ENCODE data around the gene TNS3. TPM values are rescaled to one million over a fixed set of nuclear protein-coding genes. Genes with fewer than 3 reads are reported as not detected.

TNS3 gene
- total and polyA plus RNA-seq, 2 donors (not counting 3 experiments of a cell fraction or from before 2014, with no cell fraction given), result 10.4 to 45.1 TPM

DNA sequence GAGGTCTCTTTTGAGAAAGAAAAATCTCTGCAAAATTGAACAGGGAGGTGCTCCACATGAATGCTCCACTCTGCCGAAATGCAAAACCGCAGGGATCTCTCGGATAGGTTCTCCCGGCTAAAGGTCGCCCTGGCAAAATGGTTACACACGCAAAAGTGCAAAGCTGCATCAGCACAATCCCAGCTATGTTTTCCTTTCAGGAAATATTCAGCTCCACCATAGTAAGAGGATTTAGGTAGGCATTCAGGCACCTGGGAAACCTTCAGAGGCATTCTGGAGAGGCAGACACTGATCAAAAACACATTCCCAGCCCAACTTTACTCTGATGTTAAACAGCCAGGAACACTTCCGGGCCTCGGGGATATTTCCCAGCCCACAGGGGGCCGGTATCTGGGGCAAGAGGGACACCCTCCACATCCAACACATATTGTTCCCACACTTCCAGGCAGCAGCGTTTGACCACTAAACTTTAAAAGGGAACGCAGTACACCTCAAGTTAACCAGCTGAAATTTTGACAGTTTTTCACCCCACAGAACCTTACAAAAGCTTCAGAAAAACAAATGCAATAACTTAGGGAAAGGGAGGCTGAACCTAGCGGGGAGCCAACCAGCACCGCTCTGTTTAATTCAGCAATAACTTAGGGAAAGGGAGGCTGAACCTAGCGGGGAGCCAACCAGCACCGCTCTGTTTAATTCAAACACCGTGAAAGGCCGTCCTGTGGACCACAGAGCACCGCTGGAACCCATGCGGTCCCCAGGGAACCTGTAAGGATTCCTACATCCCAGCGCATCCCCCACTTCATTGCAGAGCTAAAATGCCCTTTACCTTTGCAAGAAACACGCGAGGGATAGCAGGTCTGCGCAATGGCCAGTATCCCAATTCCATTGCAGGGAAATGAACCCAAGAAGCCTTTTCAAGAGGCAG is 45.9 kb downstream of the TNS3 start:
- dilution Hi-C loops (cut with MboI; ENCODE audit: extremely low pct_ligation_motif_present, low sequenced_read_pairs), result no loop called here
- no peak overlapping the region for H3K9ac ChIP-seq (replicated peaks; ENCODE audit: extremely low read depth, insufficient read depth, low read length)
- ChIA-PET POLR2A (no interaction called here), CTCF (interaction anchor here (0.6 kb wide), 1 partner anchor 91 kb away, joined by 3 read pairs; no protein-coding TSS in a partner anchor)
- no peak for FAIRE-seq
- H3K27ac ChIP-seq (ENCODE audit: insufficient read depth, low read depth, low read length), result no peak overlapping the region
- H4K20me1 ChIP-seq (replicated peaks; ENCODE audit: control insufficient read depth, extremely low read depth, insufficient read depth, low read length), result no peaks in the 10 kb centered on the region
- H3K9me1 ChIP-seq (replicated peaks; ENCODE audit: control insufficient read depth, extremely low read depth, insufficient read depth, low read length), result no peaks in the 10 kb centered on the region
- no peaks in the 10 kb centered on the region for H3K9me3 ChIP-seq (replicated peaks; ENCODE audit: control insufficient read depth, insufficient read depth, low read length)
- no peak overlapping the region for H3K4me2 ChIP-seq (ENCODE audit: insufficient read depth, low read length)
- H3K4me3 ChIP-seq (replicated peaks in 1 of 3; ENCODE audit: insufficient read depth in 1 of 3, low read depth in 1 of 3, low read length in 3 of 3), result no peak overlapping the region
- TF ChIP-seq, protein P1, sequence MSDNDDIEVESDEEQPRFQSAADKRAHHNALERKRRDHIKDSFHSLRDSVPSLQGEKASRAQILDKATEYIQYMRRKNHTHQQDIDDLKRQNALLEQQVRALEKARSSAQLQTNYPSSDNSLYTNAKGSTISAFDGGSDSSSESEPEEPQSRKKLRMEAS (IDR thresholded peaks at IDR 0.05; ENCODE audit: insufficient read depth, insufficient read length), result no peak
- TF ChIP-seq POLR2AphosphoS5 (IDR thresholded peaks at IDR 0.05; ENCODE audit: insufficient read depth, low read depth, low read length) (no peak), JUN (IDR thresholded peaks at IDR 0.05; ENCODE audit: borderline replicate concordance, insufficient read depth, insufficient read length, low read depth) (no peak), FOS (IDR thresholded peaks at IDR 0.05; ENCODE audit: borderline replicate concordance, insufficient read depth, low read length) (no peak), POLR2A (IDR thresholded peaks at IDR 0.05; ENCODE audit: low read depth, low read length) (no peak), MYC (IDR thresholded peaks at IDR 0.05; ENCODE audit: low read depth, low read length) (no peak), EZH2 (IDR thresholded peaks at IDR 0.05; ENCODE audit: borderline replicate concordance, low read depth, low read length, severe bottlenecking) (no peak), GATA2 (IDR thresholded peaks at IDR 0.05; ENCODE audit: insufficient read depth, insufficient read length, low read depth, low read length) (no peak)
- TF ChIP-seq, protein P2, sequence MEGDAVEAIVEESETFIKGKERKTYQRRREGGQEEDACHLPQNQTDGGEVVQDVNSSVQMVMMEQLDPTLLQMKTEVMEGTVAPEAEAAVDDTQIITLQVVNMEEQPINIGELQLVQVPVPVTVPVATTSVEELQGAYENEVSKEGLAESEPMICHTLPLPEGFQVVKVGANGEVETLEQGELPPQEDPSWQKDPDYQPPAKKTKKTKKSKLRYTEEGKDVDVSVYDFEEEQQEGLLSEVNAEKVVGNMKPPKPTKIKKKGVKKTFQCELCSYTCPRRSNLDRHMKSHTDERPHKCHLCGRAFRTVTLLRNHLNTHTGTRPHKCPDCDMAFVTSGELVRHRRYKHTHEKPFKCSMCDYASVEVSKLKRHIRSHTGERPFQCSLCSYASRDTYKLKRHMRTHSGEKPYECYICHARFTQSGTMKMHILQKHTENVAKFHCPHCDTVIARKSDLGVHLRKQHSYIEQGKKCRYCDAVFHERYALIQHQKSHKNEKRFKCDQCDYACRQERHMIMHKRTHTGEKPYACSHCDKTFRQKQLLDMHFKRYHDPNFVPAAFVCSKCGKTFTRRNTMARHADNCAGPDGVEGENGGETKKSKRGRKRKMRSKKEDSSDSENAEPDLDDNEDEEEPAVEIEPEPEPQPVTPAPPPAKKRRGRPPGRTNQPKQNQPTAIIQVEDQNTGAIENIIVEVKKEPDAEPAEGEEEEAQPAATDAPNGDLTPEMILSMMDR (IDR thresholded peaks at IDR 0.05; ENCODE audit: extremely low read depth in 1 of 2, insufficient read depth in 1 of 2, low read depth in 1 of 2, low read length in 2 of 2), result no peak
- peaks cover 20 to 24% of the 10 kb centered on the region in 2 experiments for H3K27me3 ChIP-seq (ENCODE audit: control insufficient read depth in 2 of 2, insufficient read depth in 2 of 2, low read length in 2 of 2)
- no peak overlapping the region for H2AFZ ChIP-seq (ENCODE audit: low read depth, low read length)
- no peak for DNase-seq (ENCODE audit: low read depth, low spot score)
- no peaks in the 10 kb centered on the region for H3K4me1 ChIP-seq (ENCODE audit: control insufficient read depth, extremely low read depth, insufficient read depth, low read length)
- BruUV-seq (replicated peaks), result no TSS peak
- intact Hi-C loops (cut with micrococcal nuclease), result no loop called here
- H3K79me2 ChIP-seq (ENCODE audit: control insufficient read depth, insufficient read depth, low read length), result no peaks in the 10 kb centered on the region
- no peaks in the 10 kb centered on the region for H3K36me3 ChIP-seq (ENCODE audit: control insufficient read depth in 2 of 2, extremely low read depth in 1 of 2, insufficient read depth in 2 of 2, low read length in 2 of 2)

All from endothelial cell of umbilical vein (primary cell).